Tibial nerve (tissue), 4 donors: ENCODE data around the gene GLO1.

Experiments used
- EP300 ChIP-seq, 2 donors: sonication (generic); formaldehyde crosslinking; IDR thresholded peaks; one replicate each; pipeline ENCODE4 v1.6.1; 2017; ENCODE audit warnings: antibody characterized with exemption in 2 of 2, mild to moderate bottlenecking in 1 of 2
- POLR2A ChIP-seq, 2 donors: fragments of 450-650 bp; IDR thresholded peaks; one replicate each; pipeline ENCODE4 v1.6.1; 2017; ENCODE audit warnings: antibody characterized with exemption in 2 of 2, mild to moderate bottlenecking in 2 of 2, moderate library complexity in 2 of 2
- TF ChIP-seq, protein P1 (sequence below), 5 experiments: fragments of 200-600 bp in 3 of 5; fragments of 450-650 bp in 2 of 5; sonication (generic) in 3 of 5; IDR thresholded peaks; one replicate each; pipeline ENCODE4 v1.5.1; 2016 to 2019; ENCODE audit warnings: antibody characterized with exemption in 5 of 5, mild to moderate bottlenecking in 3 of 5, moderate library complexity in 2 of 5

DNA sequence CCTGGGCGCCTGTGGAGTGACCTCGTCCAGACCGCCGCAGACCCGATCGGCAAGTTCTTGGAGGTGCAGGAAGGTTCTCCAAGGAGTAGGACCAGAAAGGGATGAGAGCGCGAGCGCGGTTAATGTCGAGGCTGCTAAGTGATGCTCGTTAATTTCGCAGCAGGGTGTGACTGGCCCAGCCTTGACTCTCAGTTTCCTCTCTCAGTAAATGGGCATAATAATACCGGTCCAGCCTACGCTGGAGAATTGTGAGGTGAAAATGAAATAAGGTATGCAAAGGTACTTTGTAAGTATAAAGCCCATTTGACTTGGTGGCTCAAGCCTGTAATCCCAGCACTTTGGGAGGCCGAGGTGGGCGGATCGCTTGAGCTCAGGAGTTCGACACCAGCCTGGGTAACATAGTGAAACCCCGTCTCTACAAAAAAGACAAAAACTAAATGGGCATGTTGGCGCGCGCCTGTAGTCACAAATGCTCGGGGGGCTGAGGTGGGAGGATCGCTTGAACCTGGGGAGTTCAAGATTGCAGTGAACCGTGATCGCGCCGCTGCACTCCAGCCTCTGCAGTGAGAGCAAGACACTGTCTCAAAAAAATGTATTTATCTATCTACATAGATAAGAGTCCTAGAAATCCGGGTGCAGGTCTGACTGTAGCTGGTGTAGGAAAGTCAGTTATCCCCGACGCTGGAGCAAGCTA is 62.6 kb downstream of the GLO1 start:
- TF ChIP-seq, protein P1, sequence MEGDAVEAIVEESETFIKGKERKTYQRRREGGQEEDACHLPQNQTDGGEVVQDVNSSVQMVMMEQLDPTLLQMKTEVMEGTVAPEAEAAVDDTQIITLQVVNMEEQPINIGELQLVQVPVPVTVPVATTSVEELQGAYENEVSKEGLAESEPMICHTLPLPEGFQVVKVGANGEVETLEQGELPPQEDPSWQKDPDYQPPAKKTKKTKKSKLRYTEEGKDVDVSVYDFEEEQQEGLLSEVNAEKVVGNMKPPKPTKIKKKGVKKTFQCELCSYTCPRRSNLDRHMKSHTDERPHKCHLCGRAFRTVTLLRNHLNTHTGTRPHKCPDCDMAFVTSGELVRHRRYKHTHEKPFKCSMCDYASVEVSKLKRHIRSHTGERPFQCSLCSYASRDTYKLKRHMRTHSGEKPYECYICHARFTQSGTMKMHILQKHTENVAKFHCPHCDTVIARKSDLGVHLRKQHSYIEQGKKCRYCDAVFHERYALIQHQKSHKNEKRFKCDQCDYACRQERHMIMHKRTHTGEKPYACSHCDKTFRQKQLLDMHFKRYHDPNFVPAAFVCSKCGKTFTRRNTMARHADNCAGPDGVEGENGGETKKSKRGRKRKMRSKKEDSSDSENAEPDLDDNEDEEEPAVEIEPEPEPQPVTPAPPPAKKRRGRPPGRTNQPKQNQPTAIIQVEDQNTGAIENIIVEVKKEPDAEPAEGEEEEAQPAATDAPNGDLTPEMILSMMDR (IDR thresholded peaks at IDR 0.05): no peak
- no peak for TF ChIP-seq POLR2A (IDR thresholded peaks at IDR 0.05)
- peak in 1 of 2 donors; percentile 42 for TF ChIP-seq EP300 (IDR thresholded peaks at IDR 0.05)
